NCI-H2171 (cell line): ENCODE data around the gene CDH4.
"Not testable (repeated sequence)": the region's sequence is repeated elsewhere in the genome, so short reads cannot be mapped to it uniquely, and the experiment has no call there.

Source experiments
- DNase-seq: peaks from one replicate; lab custom pipeline; 2025; lab: John Stamatoyannopoulos, UW

CDH4 gene

DNA sequence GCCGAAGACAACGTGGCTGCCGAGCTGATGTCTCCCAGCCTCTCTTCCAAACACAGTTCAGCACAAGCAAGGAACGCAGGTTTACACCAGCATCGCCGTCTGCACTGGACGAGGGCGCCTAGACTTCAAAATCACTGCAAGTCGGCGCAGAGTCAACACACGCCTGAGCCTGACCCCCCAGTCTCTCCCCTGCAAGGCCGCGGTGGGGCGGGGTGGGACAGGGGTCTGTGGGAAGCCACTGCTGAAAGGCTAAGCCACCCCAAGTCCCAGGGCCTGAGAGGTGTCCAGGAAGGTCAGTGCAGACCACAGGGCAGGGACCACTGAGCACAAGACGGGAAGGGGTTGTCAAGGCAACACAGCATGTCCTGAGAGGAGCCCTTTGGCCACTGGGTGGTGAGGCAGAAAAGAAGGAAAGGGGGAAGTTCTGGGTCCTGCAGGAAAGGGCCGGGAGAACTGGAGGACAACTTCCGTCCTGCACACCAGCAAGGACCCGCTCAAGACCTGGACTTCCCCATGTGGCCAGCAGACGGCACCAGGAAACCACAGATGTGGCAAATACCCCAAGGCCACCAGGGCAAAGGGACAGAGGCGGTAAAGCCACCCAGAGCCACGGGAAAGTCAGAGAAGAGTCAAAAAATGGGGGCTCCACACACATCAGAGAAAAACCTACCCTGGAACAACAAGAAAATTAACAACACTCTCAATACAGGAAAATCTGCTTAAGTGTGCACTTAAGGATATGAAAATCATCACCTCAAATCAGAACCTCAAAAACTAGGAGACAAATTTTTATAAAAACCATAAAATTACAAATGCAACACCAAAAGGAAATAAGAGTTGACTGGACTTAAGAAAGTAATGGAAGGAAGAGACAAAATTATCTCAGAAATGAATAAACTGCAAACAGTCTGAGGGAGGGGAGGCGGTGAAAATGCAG, 728.9 kb downstream of the CDH4 start:
- no peak for DNase-seq

- DNase-seq: not testable (repeated sequence)
Measured at GRCh38 chr20:61981691-61982090, 729.6 kb downstream of the CDH4 start.

GRCh38 chr20:61982191-61982950, 730.3 kb downstream of the CDH4 start:
- DNase-seq: no peak

DNA sequence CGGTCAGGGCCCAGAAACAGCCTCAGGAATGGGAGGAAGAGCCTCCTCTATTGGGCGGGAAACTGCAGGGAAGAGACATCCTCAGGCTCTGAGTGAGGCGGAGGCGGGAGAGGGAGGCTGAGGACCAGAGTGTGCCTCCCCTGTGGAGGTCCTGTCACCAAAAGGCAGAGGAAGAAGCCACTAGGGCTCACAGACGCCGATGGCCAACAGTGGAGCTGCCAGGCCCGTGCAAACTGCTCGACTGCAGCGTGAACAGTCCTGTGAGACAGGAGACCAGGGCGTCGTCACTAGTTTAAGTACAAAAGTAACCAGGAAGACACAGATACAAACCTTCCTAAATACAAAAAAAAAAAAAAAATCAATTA, 730.9 kb downstream of the CDH4 start:
- no peak for DNase-seq

DNA sequence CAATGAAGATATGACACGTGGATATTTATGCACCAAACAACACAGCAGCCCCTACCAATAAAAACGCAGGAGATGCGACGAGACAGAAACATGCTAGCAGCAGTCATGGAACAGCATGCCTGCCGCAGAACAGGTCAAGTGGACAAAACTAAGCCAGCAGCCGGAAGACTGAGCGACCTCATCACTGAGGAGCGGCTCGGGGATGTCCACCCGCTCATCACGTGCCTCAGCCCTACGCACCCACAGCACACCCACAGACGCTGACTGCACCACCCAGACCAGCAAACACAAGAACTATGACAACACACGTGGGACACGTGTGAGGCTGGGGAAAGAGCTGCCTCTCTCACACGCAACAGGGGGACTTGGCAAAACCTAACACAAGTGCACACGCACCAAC, 731.9 kb downstream of the CDH4 start:
- DNase-seq: no peak

GRCh38 chr20:61984431-61984830, 732.4 kb downstream of the CDH4 start:
- DNase-seq: not testable (repeated sequence)

DNA sequence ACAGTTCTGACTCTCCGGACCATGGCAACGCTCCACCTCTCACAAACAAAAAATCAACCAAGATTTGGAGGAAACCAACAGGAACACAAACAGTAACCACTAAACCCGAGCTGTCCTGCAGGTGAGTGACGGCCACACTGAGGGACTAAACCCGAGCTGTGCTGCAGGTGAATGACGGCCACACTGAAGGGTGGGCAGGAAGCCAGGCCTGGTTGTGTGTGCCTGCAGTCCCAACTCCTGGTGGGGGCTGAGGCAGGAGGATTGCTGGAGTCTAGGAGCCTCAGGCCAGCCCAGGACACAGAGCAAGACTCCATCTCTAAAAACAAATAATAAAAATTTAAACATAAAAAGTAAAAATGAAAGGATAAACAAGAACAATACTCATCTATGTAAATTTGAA, 733.0 kb downstream of the CDH4 start:
- DNase-seq: no peak

- no peak for DNase-seq
Measured at GRCh38 chr20:61986762-61987321, 734.8 kb downstream of the CDH4 start.

DNA sequence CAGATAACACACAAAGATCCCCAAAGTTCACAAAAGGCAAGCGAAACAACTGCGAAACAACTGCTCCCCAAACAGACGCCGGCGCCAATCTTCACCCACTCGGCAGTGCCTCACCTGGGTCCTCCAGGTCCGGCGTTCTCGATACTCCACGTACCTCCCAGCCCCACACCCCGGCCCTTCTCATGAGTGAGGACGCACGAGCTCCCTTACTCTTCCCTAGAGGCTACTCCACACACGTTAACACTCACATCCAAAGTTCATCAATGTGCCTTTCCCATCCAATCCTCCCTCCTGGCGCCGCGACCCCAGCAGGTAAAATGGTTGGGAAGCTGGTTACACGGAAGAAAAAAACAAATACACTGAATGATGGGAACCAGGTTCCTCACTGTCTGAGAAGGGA, 736.6 kb downstream of the CDH4 start:
- DNase-seq: no peak

- no peak for DNase-seq
Measured at GRCh38 chr20:61989741-61990140, 737.7 kb downstream of the CDH4 start.
